NCI-H2196 (cell line): ENCODE measurements around the gene UBR2.
"Not testable (repeated sequence)": the region's sequence is repeated elsewhere in the genome, so short reads cannot be mapped to it uniquely, and the experiment has no call there.

Source experiments
- DNase-seq: peaks from one replicate; lab custom pipeline; 2025; ENCODE audit not compliant: unreplicated experiment; lab: John Stamatoyannopoulos, UW

Gene UBR2

GRCh38 chr6:42726026-42726425 lies 162.2 kb downstream of the UBR2 start:
- no peak for DNase-seq

DNA sequence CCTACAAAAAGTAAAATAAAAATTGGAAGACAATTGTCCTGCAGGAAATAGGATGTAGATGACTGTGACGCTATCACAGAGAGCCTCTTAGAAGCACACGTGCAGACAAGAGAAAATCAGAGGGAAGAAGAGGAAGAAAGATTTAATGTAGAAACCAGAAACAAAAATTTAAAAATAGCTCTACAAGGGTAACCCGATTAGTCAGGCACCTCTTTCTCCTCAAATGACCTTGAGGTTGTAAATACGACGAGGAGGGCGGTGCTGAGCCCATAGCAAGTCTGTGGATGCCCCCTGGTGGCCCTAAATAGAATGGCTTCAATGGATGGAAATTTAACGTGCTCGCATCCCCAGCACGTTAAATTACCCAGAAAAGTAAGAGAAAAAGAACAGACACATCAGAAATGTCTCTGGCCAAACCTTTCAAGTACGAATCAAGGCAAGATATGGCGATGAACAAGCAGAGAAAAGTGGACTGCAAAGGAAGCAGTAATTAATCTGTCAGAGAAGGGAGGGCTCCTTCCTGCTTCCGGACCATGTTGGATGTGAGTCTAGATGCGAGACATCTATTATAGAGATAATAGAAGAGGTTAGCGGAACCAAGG lies 162.8 kb downstream of the UBR2 start:
- peak; percentile 65 for DNase-seq

DNA sequence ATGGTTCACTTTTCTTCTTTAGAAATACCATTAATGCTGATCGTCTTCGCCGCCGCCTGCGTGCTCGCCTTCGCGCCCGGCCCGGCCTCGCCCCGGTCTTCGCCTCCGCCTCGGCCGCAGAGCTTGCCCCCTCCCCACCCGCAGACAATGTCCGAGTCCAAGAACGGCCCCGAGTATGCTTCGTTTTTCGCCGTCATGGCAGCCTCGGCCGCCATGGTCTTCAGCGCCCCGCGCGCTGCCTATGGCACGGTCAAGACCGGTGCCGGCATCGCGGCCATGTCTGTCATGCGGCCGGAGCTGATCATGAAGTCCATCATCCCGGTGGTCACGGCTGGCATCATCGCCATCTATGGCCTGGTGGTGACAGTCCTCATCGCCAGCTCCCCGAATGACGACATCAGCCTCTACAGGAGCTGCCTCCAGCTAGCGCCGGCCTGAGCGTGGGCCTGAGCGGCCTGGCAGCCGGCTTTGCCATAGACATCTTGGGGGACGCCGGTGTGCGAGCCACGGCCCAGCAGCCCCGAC lies 163.3 kb downstream of the UBR2 start:
- no peak for DNase-seq

DNA sequence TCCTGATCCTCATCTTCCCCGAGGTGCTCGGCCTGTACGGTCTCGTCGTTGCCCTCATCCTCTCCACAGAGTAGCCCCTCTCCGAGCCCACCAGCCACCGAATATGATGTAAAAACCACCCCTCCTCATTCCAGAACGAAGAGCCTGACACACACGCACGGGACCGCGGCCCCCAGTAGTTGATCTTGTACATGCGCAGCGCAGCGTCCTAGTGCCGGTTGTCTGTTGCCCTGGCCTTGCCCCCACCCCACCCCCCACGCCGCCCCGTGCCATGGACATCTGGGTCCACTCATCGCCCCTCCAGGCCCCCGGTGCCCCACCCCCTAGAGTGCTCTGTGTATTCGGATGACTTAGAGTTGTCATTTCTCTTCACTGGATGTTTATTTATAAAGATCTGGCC lies 163.8 kb downstream of the UBR2 start:
- no peak for DNase-seq

GRCh38 chr6:42729731-42730130 lies 165.9 kb downstream of the UBR2 start:
- no peak for DNase-seq

- DNase-seq: not testable (repeated sequence)
Measured at GRCh38 chr6:42733867-42734481, 170.1 kb downstream of the UBR2 start.

- no peak for DNase-seq
Measured at GRCh38 chr6:42735976-42736375, 172.1 kb downstream of the UBR2 start.

DNA sequence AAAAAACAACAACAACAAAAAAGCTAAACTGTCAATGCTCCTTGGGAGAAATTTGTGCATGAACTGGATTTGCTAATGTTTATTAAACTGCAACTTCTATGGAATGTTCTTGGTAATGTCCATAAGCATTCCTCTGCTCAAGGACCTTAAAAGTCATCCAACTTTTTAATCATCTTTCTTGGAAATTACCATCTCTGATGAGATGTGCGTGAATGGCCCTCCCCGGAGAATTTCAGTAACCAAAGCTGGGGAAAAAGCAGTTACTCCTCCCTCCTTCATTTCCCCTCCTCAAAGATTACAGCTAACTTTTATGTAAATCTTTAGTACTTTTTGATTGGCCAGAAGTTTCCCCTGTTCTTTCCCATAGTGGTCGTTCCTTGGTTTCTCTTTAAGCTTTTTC lies 176.9 kb downstream of the UBR2 start:
- DNase-seq: no peak

GRCh38 chr6:42742116-42742894 lies 178.5 kb downstream of the UBR2 start:
- DNase-seq: no peak
